Activated naive CD4-positive, alpha-beta T cell treated with anti-CD3 and anti-CD28 coated beads for 36 hours (primary cell): ENCODE results near the gene EYA4. TPM values are rescaled to one million over a fixed set of nuclear protein-coding genes. Genes with fewer than 3 reads are reported as not detected.

ENCODE experiments used
- CTCF ChIA-PET: fragments of 350-600 bp; sonication (Branson Sonifier 250); formaldehyde crosslinking; loops from one replicate; lab custom pipeline; 2021; ENCODE audit warnings: antibody characterized with exemption; lab: Charles Lee
- DNase-seq: peaks from one replicate; pipeline ENCODE4 v3.0.0-alpha.2; 2020
- H3K27ac Mint-ChIP-seq: one replicate; pipeline ENCODE4 v1.8.0; 2021; ENCODE audit warnings: mild to moderate bottlenecking, mixed read lengths
- H3K27me3 Mint-ChIP-seq: one replicate; pipeline ENCODE4 v1.8.0; 2021; ENCODE audit warnings: low read depth, mixed read lengths
- H3K36me3 Mint-ChIP-seq: one replicate; pipeline ENCODE4 v1.8.0; 2021; ENCODE audit warnings: low read depth, mixed read lengths
- H3K4me1 Mint-ChIP-seq: one replicate; pipeline ENCODE4 v1.8.0; 2021; ENCODE audit warnings: low read depth, mixed read lengths
- H3K4me3 Mint-ChIP-seq: one replicate; pipeline ENCODE4 v1.8.0; 2021; ENCODE audit warnings: mild to moderate bottlenecking, moderate library complexity, mixed read lengths
- H3K9me3 Mint-ChIP-seq: one replicate; pipeline ENCODE4 v1.8.0; 2021; ENCODE audit warnings: mixed read lengths
- intact Hi-C: fragments of 100-400 bp; cut with micrococcal nuclease; formaldehyde crosslinking; loops from one replicate; pipeline ENCODE4 v1.15.1; 2023
- total RNA-seq, 2 experiments: library from RNA; stranded (reverse); gene quantifications; one replicate each; pipeline ENCODE4 v1.2.3, GENCODE V29; 2021

The EYA4 gene
- total RNA-seq, 2 experiments from 2014 or later = not detected

DNA sequence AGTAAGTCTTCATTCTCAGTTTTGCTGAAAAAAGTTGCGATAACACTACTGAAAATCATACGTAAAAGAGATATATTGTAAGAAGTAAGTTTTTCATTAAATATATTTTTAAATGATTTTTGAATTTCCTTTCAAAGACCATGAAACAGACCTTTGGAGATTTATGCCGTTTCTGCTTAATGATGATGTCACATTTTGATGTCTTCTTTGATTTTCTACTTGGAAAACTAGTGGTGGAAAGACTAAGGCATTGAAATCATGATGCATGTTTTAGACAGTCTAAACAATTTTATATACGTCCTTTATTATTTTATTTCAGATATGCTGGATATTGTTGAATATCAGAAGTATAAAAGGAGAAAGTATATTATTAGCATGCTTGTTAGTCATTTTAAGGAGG is 33.7 kb downstream of the EYA4 start:
- Mint-ChIP-seq H3K36me3 (no peaks in the 10 kb centered on the region), H3K27ac (no peak overlapping the region), H3K4me3 (no peak overlapping the region), H3K9me3 (no peaks in the 10 kb centered on the region), H3K27me3 (no peaks in the 10 kb centered on the region), H3K4me1 (no peaks in the 10 kb centered on the region)
- DNase-seq = no peak
- intact Hi-C loops = no loop called here
- CTCF ChIA-PET = no interaction called here

DNA sequence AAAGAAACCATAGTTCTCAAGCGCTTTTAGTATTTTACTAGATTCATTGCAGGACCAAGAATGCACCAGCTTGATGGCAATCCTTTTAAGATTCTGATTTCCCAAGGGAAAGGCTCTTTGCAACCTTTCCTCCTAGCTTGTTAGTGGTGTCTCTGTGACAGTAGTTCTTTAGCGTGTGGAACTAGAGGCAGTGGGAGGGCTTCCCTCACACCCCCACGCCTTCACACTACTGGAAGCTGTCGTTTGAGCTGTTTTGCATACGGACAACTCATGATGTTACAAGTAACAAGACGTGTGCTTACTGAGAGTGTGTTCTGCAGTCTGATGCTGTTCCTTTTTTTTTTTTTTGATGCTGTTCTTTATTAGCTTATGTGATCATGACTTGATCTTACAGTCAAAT is 34.1 kb downstream of the EYA4 start:
- H3K27ac Mint-ChIP-seq = no peak overlapping the region
- no peak for DNase-seq
- intact Hi-C loops = no loop called here
- no peaks in the 10 kb centered on the region for H3K9me3 Mint-ChIP-seq
- H3K27me3 Mint-ChIP-seq = no peaks in the 10 kb centered on the region
- CTCF ChIA-PET = interaction anchor here (0.6 kb wide), 1 partner anchor 431 kb away, joined by 3 read pairs; no protein-coding TSS in a partner anchor
- no peaks in the 10 kb centered on the region for H3K4me1 Mint-ChIP-seq
- H3K4me3 Mint-ChIP-seq = no peak overlapping the region
- H3K36me3 Mint-ChIP-seq = no peaks in the 10 kb centered on the region

DNA sequence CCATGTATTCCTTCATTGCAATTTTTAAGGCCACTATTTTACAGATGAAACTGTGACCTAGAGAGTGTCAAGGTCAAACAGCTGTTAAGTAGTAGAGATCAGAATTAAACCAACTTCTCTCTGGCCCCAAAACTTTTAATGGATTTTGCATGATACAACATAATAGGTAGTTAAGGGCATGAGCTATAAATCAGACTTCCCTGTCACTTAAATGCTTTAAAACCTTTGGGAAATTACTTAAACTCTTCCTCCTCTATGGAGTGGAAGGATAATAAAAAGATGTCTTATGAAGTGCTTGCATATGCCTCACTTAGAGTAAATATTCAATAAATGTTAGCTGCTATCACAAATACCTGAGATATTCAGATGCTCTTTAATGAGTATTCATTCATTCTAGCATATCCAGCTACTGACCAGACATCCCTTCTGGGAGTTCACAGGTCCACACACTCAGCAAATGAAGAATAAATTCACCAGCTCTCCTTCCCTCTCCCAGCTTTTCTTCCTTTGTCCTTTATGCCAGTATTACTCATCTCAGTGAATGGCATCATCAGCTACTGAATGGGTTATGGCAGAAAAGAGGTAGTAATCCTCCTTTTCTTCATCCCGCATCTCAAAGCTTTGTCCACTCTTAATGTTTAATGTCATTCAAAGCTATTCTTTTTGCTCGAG is 36.2 kb downstream of the EYA4 start:
- DNase-seq = no peak
- Mint-ChIP-seq H3K36me3 (no peaks in the 10 kb centered on the region), H3K4me1 (no peaks in the 10 kb centered on the region), H3K9me3 (no peaks in the 10 kb centered on the region), H3K27ac (no peak overlapping the region), H3K27me3 (no peaks in the 10 kb centered on the region), H3K4me3 (no peak overlapping the region)
- CTCF ChIA-PET = interaction anchor here (0.6 kb wide), 1 partner anchor 484 kb away, joined by 3 read pairs; no protein-coding TSS in a partner anchor
- intact Hi-C loops = no loop called here

DNA sequence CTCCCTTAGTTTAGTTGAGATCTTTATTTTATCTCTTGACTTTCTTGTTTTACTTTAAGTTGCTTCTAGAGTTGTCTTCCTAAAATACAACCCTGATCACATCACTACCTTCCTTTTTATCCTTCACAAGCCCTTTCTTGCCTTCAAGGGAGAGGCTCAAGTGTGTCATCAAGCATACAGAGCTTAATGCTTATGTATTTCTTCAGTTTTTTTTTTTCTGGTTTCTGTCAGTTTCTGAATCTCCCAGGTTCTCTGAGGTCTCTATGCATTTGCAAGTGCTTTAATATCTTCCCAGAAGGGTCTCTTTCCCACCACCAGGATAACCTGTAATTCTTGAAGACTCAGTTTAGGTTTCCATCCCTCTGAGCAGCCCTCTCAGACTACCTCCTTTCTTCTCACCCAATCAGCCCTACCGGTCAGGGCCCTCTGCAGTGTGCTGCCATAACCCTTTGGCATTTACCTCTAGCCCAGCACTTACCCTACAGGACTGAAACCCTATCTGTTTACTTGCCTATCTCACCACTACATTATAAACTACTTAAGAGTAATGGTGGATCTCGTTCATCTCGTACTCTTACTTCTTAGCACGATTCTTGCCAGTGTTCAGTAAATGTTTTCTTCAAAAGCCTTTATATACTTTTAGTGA is 36.9 kb downstream of the EYA4 start:
- no peak overlapping the region for H3K4me3 Mint-ChIP-seq
- H3K9me3 Mint-ChIP-seq = no peaks in the 10 kb centered on the region
- no peak for DNase-seq
- CTCF ChIA-PET = interaction anchor here (0.6 kb wide), 1 partner anchor 483 kb away, joined by 3 read pairs; no protein-coding TSS in a partner anchor
- no peaks in the 10 kb centered on the region for H3K4me1 Mint-ChIP-seq
- no peaks in the 10 kb centered on the region for H3K27me3 Mint-ChIP-seq
- no peaks in the 10 kb centered on the region for H3K36me3 Mint-ChIP-seq
- no peak overlapping the region for H3K27ac Mint-ChIP-seq
- intact Hi-C loops = no loop called here

DNA sequence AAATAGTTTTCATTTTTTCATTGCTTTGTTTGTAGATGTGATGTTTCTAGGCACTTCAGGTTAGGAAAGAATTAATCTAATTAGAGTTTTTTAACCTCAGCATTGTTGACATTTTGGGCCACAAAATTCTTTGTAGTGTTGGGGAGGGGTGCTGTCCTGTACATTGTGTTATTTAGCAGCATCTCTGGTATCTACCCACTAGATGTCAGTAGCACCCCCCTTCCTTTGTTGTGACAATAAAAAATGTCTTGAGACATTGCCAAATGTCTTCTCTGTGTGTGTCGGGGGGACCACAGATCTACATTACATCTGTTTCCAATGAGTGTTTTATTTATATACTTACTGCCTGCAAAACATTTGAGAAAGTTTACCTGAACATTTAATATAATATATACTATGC is 45.6 kb downstream of the EYA4 start:
- intact Hi-C loops = loop anchor here (1.0 kb wide), 1 partner anchor 226 kb away; no protein-coding TSS in a partner anchor

DNA sequence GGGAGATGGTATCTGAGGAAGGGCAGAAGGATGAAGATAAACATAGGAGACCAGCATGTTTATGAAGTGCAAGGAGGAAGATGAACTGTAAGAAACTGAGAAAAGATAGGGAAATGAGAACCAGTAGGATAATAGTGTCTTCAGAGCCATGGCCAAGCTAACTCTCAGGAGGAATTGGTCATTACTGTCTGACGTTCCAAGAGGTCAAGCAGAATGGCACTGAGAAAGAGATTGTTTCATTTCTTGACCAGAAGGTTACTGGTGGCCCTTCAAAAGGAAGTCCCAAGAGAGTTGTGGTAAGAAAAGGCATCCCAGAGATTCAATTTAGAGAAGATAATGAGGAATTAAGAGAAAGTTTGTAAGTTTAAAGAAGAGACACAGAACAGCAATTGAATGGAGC is 47.5 kb downstream of the EYA4 start:
- H3K27ac Mint-ChIP-seq = no peak overlapping the region
- no peaks in the 10 kb centered on the region for H3K9me3 Mint-ChIP-seq
- no peaks in the 10 kb centered on the region for H3K4me1 Mint-ChIP-seq
- intact Hi-C loops = no loop called here
- CTCF ChIA-PET = no interaction called here
- DNase-seq = no peak
- H3K4me3 Mint-ChIP-seq = no peak overlapping the region
- H3K36me3 Mint-ChIP-seq = no peaks in the 10 kb centered on the region
- H3K27me3 Mint-ChIP-seq = peaks cover 2% of the 10 kb centered on the region

More for the DNA sequence above, 45.6 kb downstream of the EYA4 start:
- H3K36me3 Mint-ChIP-seq = no peaks in the 10 kb centered on the region
- no peak for DNase-seq
- no peak overlapping the region for H3K27ac Mint-ChIP-seq
- peaks cover 2% of the 10 kb centered on the region for H3K27me3 Mint-ChIP-seq
- H3K4me1 Mint-ChIP-seq = no peaks in the 10 kb centered on the region
- no peaks in the 10 kb centered on the region for H3K9me3 Mint-ChIP-seq
- CTCF ChIA-PET = no interaction called here
- H3K4me3 Mint-ChIP-seq = no peak overlapping the region

DNA sequence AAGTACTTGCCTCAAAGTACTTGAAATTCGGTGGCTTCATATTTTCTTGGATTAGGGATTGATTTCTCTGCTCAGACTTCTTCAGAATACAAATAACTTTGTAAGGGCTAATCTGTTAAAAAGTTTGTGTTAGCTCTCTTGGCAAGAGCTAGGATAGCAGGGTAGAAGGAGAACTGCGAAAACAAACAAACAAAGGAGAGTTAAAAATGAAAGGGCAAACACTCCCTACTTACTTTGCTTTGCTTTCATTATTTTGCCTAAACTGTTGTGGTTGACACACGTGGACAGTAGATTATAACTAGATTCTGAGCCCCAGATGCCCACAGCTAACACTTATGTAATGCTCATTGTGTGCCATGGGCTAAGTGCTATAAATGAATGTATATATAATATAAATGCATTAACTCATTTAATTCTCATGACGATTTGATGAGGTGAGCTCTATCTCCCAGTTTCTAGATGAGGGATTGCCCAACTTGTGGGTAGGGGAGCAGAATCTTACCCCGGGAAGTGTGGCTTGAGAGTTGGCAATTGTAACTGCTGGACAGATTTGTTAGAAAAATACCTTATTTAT is 48.7 kb downstream of the EYA4 start:
- Mint-ChIP-seq H3K27ac (no peak overlapping the region), H3K4me1 (no peaks in the 10 kb centered on the region), H3K4me3 (no peak overlapping the region), H3K27me3 (peaks cover 2% of the 10 kb centered on the region), H3K9me3 (no peaks in the 10 kb centered on the region), H3K36me3 (no peaks in the 10 kb centered on the region)
- intact Hi-C loops = no loop called here
- CTCF ChIA-PET = interaction anchor here (0.6 kb wide), 1 partner anchor 224 kb away, joined by 3 read pairs; no protein-coding TSS in a partner anchor
- DNase-seq = no peak

DNA sequence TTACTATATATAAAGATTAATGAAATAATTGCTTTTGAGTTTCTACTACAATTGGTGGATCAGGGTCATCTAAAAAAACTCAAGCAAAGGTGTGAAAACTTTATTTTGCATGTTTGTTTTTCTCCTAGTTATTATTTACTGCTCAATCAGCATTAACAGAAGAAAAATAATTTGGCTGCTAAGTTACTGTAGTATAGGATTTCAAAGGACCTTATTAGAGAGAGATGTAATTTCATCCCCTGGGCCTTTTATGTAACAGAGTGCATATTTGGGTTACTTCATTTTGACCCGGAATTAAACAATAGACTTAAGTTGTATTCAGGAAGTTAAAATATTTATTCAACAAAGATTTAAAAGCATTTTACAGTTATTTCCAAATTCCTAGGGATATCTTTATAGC is 49.8 kb downstream of the EYA4 start:
- H3K27me3 Mint-ChIP-seq = peaks cover 2% of the 10 kb centered on the region
- no peak for DNase-seq
- intact Hi-C loops = no loop called here

DNA sequence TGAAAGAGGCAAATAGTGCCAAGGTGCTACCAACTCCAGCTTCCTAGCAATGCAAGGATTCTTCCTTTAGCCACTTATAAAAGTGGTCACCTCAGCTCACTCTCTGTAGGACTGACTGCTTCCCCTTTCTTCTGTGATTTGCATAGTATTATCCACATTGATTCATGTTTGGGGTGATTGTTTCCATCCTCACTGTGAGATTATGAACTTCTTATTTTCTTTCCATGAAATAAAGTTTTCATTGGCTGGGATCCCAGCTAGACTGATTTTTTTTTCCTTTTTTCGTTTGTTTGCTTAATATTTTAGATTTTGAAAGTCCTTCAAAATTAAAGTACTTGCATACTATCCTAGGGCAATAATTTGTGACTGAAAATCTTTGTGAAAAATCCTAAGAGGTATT is 50.5 kb downstream of the EYA4 start:
- no peak for DNase-seq
- no peaks in the 10 kb centered on the region for H3K9me3 Mint-ChIP-seq
- H3K27ac Mint-ChIP-seq = no peak overlapping the region
- H3K4me1 Mint-ChIP-seq = no peaks in the 10 kb centered on the region
- no peak overlapping the region for H3K4me3 Mint-ChIP-seq
- CTCF ChIA-PET = no interaction called here
- intact Hi-C loops = no loop called here
- no peaks in the 10 kb centered on the region for H3K36me3 Mint-ChIP-seq
- H3K27me3 Mint-ChIP-seq = peaks cover 2% of the 10 kb centered on the region

More for the DNA sequence above, 49.8 kb downstream of the EYA4 start:
- no peak overlapping the region for H3K4me3 Mint-ChIP-seq
- no peak overlapping the region for H3K27ac Mint-ChIP-seq
- H3K36me3 Mint-ChIP-seq = no peaks in the 10 kb centered on the region
- CTCF ChIA-PET = no interaction called here
- H3K9me3 Mint-ChIP-seq = no peaks in the 10 kb centered on the region
- no peaks in the 10 kb centered on the region for H3K4me1 Mint-ChIP-seq

DNA sequence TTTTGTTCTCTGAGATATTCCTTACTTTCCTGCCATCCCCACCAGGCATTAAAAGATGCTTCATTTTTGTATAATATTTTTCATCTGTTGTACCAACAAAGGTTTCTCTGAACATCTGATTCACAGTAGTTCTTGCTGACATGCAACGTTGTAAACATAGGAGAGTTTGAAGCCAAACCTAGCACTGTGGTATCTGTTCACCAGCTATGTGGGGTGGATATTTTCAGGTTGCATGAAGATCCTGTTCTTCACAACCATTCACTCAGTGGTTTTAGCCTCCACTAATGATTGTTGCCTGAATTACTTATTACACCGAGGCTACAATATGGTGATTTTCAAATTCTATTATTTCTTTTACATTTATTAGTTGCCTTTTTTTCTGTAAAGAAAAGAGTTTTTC is 56.5 kb downstream of the EYA4 start:
- Mint-ChIP-seq H3K27me3 (peaks cover 6% of the 10 kb centered on the region), H3K9me3 (no peaks in the 10 kb centered on the region), H3K36me3 (no peaks in the 10 kb centered on the region), H3K4me1 (no peaks in the 10 kb centered on the region), H3K4me3 (no peak overlapping the region), H3K27ac (no peak overlapping the region)
- no peak for DNase-seq
- CTCF ChIA-PET = no interaction called here
- intact Hi-C loops = no loop called here

DNA sequence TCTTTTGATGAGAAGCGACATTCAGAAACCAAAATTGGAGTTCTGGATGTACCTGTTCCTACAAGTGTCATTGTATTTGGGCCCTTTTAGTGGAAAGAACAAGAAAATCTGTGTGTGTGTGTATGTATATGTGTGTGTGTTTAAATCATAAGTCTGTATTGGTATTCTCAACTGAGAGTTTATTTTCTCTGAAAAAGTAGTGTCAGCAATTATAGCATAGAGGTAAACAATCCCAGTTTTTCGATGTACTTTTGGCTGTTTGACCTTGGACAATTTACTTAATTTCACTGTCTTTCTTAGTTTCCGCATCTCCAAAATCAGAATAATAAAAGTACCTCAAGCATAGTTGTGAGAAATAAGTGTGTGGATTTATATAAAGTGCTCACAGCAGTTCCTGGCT is 57.2 kb downstream of the EYA4 start:
- intact Hi-C loops = no loop called here
- peaks cover 6% of the 10 kb centered on the region for H3K27me3 Mint-ChIP-seq
- H3K9me3 Mint-ChIP-seq = no peaks in the 10 kb centered on the region
- no peak overlapping the region for H3K4me3 Mint-ChIP-seq
- H3K27ac Mint-ChIP-seq = no peak overlapping the region
- no peak for DNase-seq
- CTCF ChIA-PET = interaction anchor here (0.5 kb wide), 1 partner anchor 574 kb away, joined by 3 read pairs; no protein-coding TSS in a partner anchor
- no peaks in the 10 kb centered on the region for H3K4me1 Mint-ChIP-seq
- no peaks in the 10 kb centered on the region for H3K36me3 Mint-ChIP-seq

DNA sequence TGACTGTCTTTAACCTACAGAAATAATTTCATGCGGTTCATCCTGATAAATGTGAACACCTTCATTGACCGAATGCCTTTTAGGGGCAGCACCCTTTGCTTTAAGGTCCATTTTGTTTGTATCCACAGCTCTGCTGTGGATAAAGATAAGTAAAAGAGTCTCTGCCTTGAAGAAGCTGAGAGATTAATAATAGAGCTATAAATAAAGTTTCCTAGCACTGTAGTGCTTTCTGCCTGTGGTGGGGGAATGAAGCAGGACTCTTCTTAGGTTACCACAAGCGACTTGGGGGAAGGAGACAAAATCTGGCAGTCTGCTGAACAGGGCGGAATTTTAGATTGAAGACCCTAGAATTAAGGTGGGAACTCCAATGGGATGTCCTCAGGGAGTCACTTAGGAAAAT is 57.6 kb downstream of the EYA4 start:
- Mint-ChIP-seq H3K4me1 (no peaks in the 10 kb centered on the region), H3K4me3 (no peak overlapping the region), H3K27ac (no peak overlapping the region), H3K9me3 (no peaks in the 10 kb centered on the region), H3K36me3 (no peaks in the 10 kb centered on the region), H3K27me3 (peaks cover 6% of the 10 kb centered on the region)
- CTCF ChIA-PET = interaction anchor here (0.5 to 0.7 kb wide), 2 partner anchors 290 to 574 kb away, joined by 3 read pairs; no protein-coding TSS in a partner anchor
- DNase-seq = no peak
- intact Hi-C loops = no loop called here
